ENCODE results near the gene RAC3.

GRCh38 chr17:82012261-82012639 lies 19.2 kb upstream of the RAC3 start:
- no peak for TF ChIP-seq CTCF (IDR thresholded peaks at IDR 0.05)
- no peak for TF ChIP-seq POLR2A (IDR thresholded peaks at IDR 0.05)

All from esophagus squamous epithelium (tissue), 4 donors.